H1 (cell line): ENCODE measurements around the gene PSKH1. TPM values are rescaled to one million over a fixed set of nuclear protein-coding genes. Genes with fewer than 3 reads are reported as not detected.

ENCODE experiments used
- ATF2 ChIP-seq: IDR thresholded peaks from 2 replicates; pipeline ENCODE4 v1.6.1; 2012; ENCODE audit warnings: low read length, inconsistent platforms
- FOSL1 ChIP-seq: IDR thresholded peaks from 2 replicates; pipeline ENCODE4 v1.6.1; 2011; ENCODE audit warnings: mild to moderate bottlenecking, low read depth, low read length, moderate library complexity; ENCODE audit not compliant: insufficient read depth
- NRF1 ChIP-seq: IDR thresholded peaks from 2 replicates; pipeline ENCODE4 v1.6.1; 2011; ENCODE audit warnings: mild to moderate bottlenecking, low read depth, low read length, improper control_type of control experiment
- POU5F1 ChIP-seq: IDR thresholded peaks from 2 replicates; pipeline ENCODE4 v1.6.1; 2011; ENCODE audit warnings: low read depth, mild to moderate bottlenecking, low read length, moderate library complexity
- RFX5 ChIP-seq: IDR thresholded peaks from 2 replicates; pipeline ENCODE4 v1.6.1; 2011; ENCODE audit warnings: low read depth, low read length, improper control_type of control experiment, borderline replicate concordance
- SP1 ChIP-seq: IDR thresholded peaks from 2 replicates; pipeline ENCODE4 v1.6.1; 2011; ENCODE audit warnings: low read depth, low read length
- TCF12 ChIP-seq: IDR thresholded peaks from 2 replicates; pipeline ENCODE4 v1.6.1; 2011; ENCODE audit warnings: low read depth, mild to moderate bottlenecking, low read length
- polyA plus RNA-seq, 7 experiments: library from polyadenylated mRNA; depleted of rRNA in 3 of 7; stranded (reverse) in 5 of 7; unstranded in 2 of 7; fragments of >200 nt in 5 of 7; fragments of 200-250 nt in 2 of 7; gene quantifications; 1 replicate in 5 of 7; 2 replicates in 1 of 7; 4 replicates in 1 of 7; pipeline versions ENCODE4 v1.2.1 to v1.2.3, GENCODE V29; 2011 to 2013; ENCODE audit warnings: missing spikeins in 2 of 7, mixed read lengths in 2 of 7
- total RNA-seq: library from RNA; stranded (reverse); fragmentation: NEBNext Ultra II Directional; extraction: Animal tissue kit (Norgen Biotek cat#: 25700); gene quantifications from 2 replicates; pipeline ENCODE4 v1.2.1, GENCODE V29; 2021

The PSKH1 gene
- total and polyA plus RNA-seq, 2 of the 8 experiments (the other 6 are each of a cell fraction or from before 2014, with no cell fraction given) = 24.8 to 51.0 TPM

GRCh38 chr16:67922221-67922620 lies 29.2 kb downstream of the PSKH1 start (continued):
- no peak for TF ChIP-seq POU5F1
- no peak for TF ChIP-seq RFX5
- no peak for TF ChIP-seq NRF1
- TF ChIP-seq TCF12 = no peak
- TF ChIP-seq FOSL1 = no peak
- TF ChIP-seq SP1 = no peak
- TF ChIP-seq ATF2 = no peak
